GM18907 (cell line): ENCODE results near the gene RNF126.
A peak's percentile ranks its signal among the peaks of the same experiment; 100 is the strongest.

Experiments used
- ATAC-seq: cut with Tn5 transposase; IDR thresholded peaks from one replicate; pipeline ENCODE4 v1.9.1; 2021; ENCODE audit warnings: mild to moderate bottlenecking, moderate library complexity; ENCODE audit not compliant: unreplicated experiment

RNF126 gene

GRCh38 chr19:664913-665443 lies 2.0 kb upstream of the RNF126 start:
- ATAC-seq, result no peak

GRCh38 chr19:663682-664117 lies 686 bp upstream of the RNF126 start:
- ATAC-seq, result no peak

GRCh38 chr19:662207-662961 lies 630 bp downstream of the RNF126 start:
- peak; percentile 19 for ATAC-seq

GRCh38 chr19:661427-662196 lies 1.4 kb downstream of the RNF126 start:
- ATAC-seq, result no peak

GRCh38 chr19:660793-661426 lies 2.1 kb downstream of the RNF126 start:
- no peak for ATAC-seq

GRCh38 chr19:658916-659839 lies 3.8 kb downstream of the RNF126 start:
- ATAC-seq, result no peak

- no peak for ATAC-seq
These were observed 4.8 kb downstream of the RNF126 start for GRCh38 chr19:658059-658839.

- ATAC-seq, result no peak
These were observed 5.4 kb downstream of the RNF126 start for GRCh38 chr19:657611-658010.

GRCh38 chr19:656751-657559 lies 6.1 kb downstream of the RNF126 start:
- no peak for ATAC-seq

- ATAC-seq, result no peak
These were observed 7.3 kb downstream of the RNF126 start for GRCh38 chr19:655691-656090.

- no peak for ATAC-seq
These were observed 9.6 kb downstream of the RNF126 start for GRCh38 chr19:653425-653824.

- ATAC-seq, result no peak
These were observed 10.3 kb downstream of the RNF126 start for GRCh38 chr19:652467-653389.

- no peak for ATAC-seq
These were observed 11.0 kb downstream of the RNF126 start for GRCh38 chr19:651991-652390.

- no peak for ATAC-seq
These were observed 11.7 kb downstream of the RNF126 start for GRCh38 chr19:651114-651818.

- ATAC-seq, result no peak
These were observed 12.9 kb downstream of the RNF126 start for GRCh38 chr19:650121-650520.

GRCh38 chr19:648904-649801 lies 13.9 kb downstream of the RNF126 start:
- no peak for ATAC-seq
